Neutrophil (primary cell): ENCODE measurements around the gene TNFAIP2.

Source experiments
- H3K27ac ChIP-seq: fragments of 200-600 bp; sonication (generic); 2 replicates; pipeline ENCODE4 v1.5.1; 2016; ENCODE audit warnings: mild to moderate bottlenecking, moderate library complexity
- H3K27me3 ChIP-seq: fragments of 200-600 bp; sonication (generic); 2 replicates; pipeline ENCODE4 v1.6.0; 2016; ENCODE audit warnings: mild to moderate bottlenecking
- H3K36me3 ChIP-seq: fragments of 200-600 bp; sonication (generic); 2 replicates; pipeline ENCODE4 v1.5.1; 2017
- H3K4me1 ChIP-seq, 2 experiments: fragments of 200-600 bp in 1 of 2; sonication (generic) in 1 of 2; 1 replicate in 1 of 2; 2 replicates in 1 of 2; pipeline versions ENCODE4 v1.5.1 to v1.6.1; 2013 to 2016; ENCODE audit warnings: low read depth in 1 of 2, low read length in 1 of 2, mild to moderate bottlenecking in 1 of 2, moderate library complexity in 1 of 2; ENCODE audit not compliant: control insufficient read depth in 1 of 2, insufficient read depth in 1 of 2
- H3K4me3 ChIP-seq, 2 experiments: fragments of 200-600 bp in 1 of 2; sonication (generic) in 1 of 2; 1 replicate in 1 of 2; 2 replicates in 1 of 2; pipeline ENCODE4 v1.5.1; 2013 to 2016; ENCODE audit warnings: low read depth in 1 of 2, low read length in 1 of 2, mild to moderate bottlenecking in 1 of 2, moderate library complexity in 1 of 2
- H3K9me3 ChIP-seq: fragments of 200-600 bp; sonication (generic); 2 replicates; pipeline ENCODE4 v1.5.1; 2016
- CTCF ChIP-seq: fragments of 200-600 bp; sonication (generic); IDR thresholded peaks from 2 replicates; pipeline ENCODE4 v1.5.1; 2016; ENCODE audit warnings: antibody characterized with exemption

Gene TNFAIP2

GRCh38 chr14:103155826-103156394 lies 32.6 kb downstream of the TNFAIP2 start:
- TF ChIP-seq CTCF: no peak
- Histone ChIP-seq H3K36me3 (no peaks in the 10 kb centered on the region), H3K9me3 (no peaks in the 10 kb centered on the region)

GRCh38 chr14:103156651-103157378 lies 33.6 kb downstream of the TNFAIP2 start:
- Histone ChIP-seq H3K27me3 (peaks cover 24% of the 10 kb centered on the region), H3K27ac (no peak overlapping the region), H3K36me3 (no peaks in the 10 kb centered on the region), H3K4me1 (no peaks in the 10 kb centered on the region), H3K4me3 (no peak overlapping the region), H3K9me3 (no peaks in the 10 kb centered on the region)
- TF ChIP-seq CTCF: no peak

More at GRCh38 chr14:103155826-103156394, 32.6 kb downstream of the TNFAIP2 start:
- no peak overlapping the region for H3K4me3 ChIP-seq
- no peaks in the 10 kb centered on the region for H3K4me1 ChIP-seq
- peaks cover 31% of the 10 kb centered on the region for H3K27me3 ChIP-seq
- H3K27ac ChIP-seq: no peak overlapping the region

GRCh38 chr14:103157969-103158368 lies 34.7 kb downstream of the TNFAIP2 start:
- Histone ChIP-seq H3K27me3 (peaks cover 13% of the 10 kb centered on the region), H3K36me3 (no peaks in the 10 kb centered on the region), H3K4me3 (no peak overlapping the region), H3K27ac (no peak overlapping the region), H3K9me3 (no peaks in the 10 kb centered on the region), H3K4me1 (no peaks in the 10 kb centered on the region)
- TF ChIP-seq CTCF: no peak

GRCh38 chr14:103158688-103159087 lies 35.4 kb downstream of the TNFAIP2 start:
- Histone ChIP-seq H3K9me3 (no peaks in the 10 kb centered on the region), H3K36me3 (no peaks in the 10 kb centered on the region), H3K4me1 (no peaks in the 10 kb centered on the region), H3K27me3 (peaks cover 15% of the 10 kb centered on the region), H3K4me3 (no peak overlapping the region), H3K27ac (no peak overlapping the region)
- no peak for TF ChIP-seq CTCF

GRCh38 chr14:103160321-103161053 lies 37.2 kb downstream of the TNFAIP2 start:
- Histone ChIP-seq H3K4me3 (no peak overlapping the region), H3K27ac (no peak overlapping the region), H3K36me3 (no peaks in the 10 kb centered on the region), H3K27me3 (peaks cover 18% of the 10 kb centered on the region), H3K9me3 (no peaks in the 10 kb centered on the region), H3K4me1 (no peaks in the 10 kb centered on the region)
- no peak for TF ChIP-seq CTCF
